Lung (tissue), 12 donors: ENCODE data around the gene SPATA21. TPM values are rescaled to one million over a fixed set of nuclear protein-coding genes. Genes with fewer than 3 reads are reported as not detected.

Source experiments
- ATAC-seq: fragments of 200-7000 bp; cut with Tn5 transposase; one replicate; pipeline ENCODE4 v1.9.1; 2020; ENCODE audit warnings: moderate number of reproducible peaks; ENCODE audit not compliant: insufficient read depth, low FRiP score
- DNase-seq, 3 donors: peaks; one replicate each; pipeline ENCODE4 v3.0.0-alpha.2; 2013 to 2017
- H3K27ac ChIP-seq, 2 donors: one replicate each; pipeline ENCODE4 v1.5.1; 2013; ENCODE audit warnings: mild to moderate bottlenecking in 2 of 2, moderate library complexity in 2 of 2, control low read depth in 1 of 2, inconsistent platforms in 1 of 2, low read depth in 1 of 2, low read length in 1 of 2
- H3K27me3 ChIP-seq, 3 donors: one replicate each; pipeline ENCODE4 v1.5.1; 2013; ENCODE audit warnings: low read length in 2 of 3; ENCODE audit not compliant: control insufficient read depth in 3 of 3, insufficient read depth in 3 of 3
- H3K36me3 ChIP-seq, 4 donors: one replicate each; pipeline ENCODE4 v1.5.1; 2013; ENCODE audit warnings: low read length in 4 of 4, mild to moderate bottlenecking in 1 of 4, moderate library complexity in 1 of 4; ENCODE audit not compliant: control insufficient read depth in 4 of 4, insufficient read depth in 4 of 4
- H3K4me1 ChIP-seq, 5 donors: one replicate each; pipeline ENCODE4 v1.5.1; 2013; ENCODE audit warnings: low read length in 5 of 5, mild to moderate bottlenecking in 2 of 5, moderate library complexity in 1 of 5; ENCODE audit not compliant: control insufficient read depth in 5 of 5, insufficient read depth in 5 of 5
- H3K4me3 ChIP-seq: one replicate; pipeline ENCODE4 v1.5.1; 2013; ENCODE audit warnings: mild to moderate bottlenecking, control low read depth, moderate library complexity
- H3K9ac ChIP-seq, 2 donors: one replicate each; pipeline ENCODE4 v1.5.1; 2013; ENCODE audit warnings: low read length in 2 of 2, control low read depth in 1 of 2; ENCODE audit not compliant: insufficient read depth in 1 of 2
- H3K9me3 ChIP-seq, 4 donors: one replicate each; pipeline ENCODE4 v1.5.1; 2013; ENCODE audit warnings: low read length in 3 of 4, mild to moderate bottlenecking in 1 of 4, moderate library complexity in 1 of 4; ENCODE audit not compliant: control insufficient read depth in 4 of 4, insufficient read depth in 3 of 4
- CTCF ChIP-seq: IDR thresholded peaks from 2 replicates; pipeline ENCODE4 v1.5.1; 2012; ENCODE audit warnings: mild to moderate bottlenecking; ENCODE audit errors: control extremely low read depth, extremely low read depth
- WGBS, 2 donors: extraction: QIAGEN DNeasy Blood & Tissue Kit; methylation state at CpG; one replicate each; pipeline ENCODE4 v1.1.7; 2013; 5-methylcytosine and 5-hydroxymethylcytosine counted together
- polyA plus RNA-seq, 2 donors: library from polyadenylated mRNA; stranded (reverse); fragments of 200-250 nt; gene quantifications; one replicate each; pipeline ENCODE4 v1.2.1, GENCODE V29; 2013
- total RNA-seq, 2 donors: library from RNA; depleted of rRNA in 1 of 2; stranded (reverse); fragments of >200 nt in 1 of 2; gene quantifications; one replicate each; pipeline ENCODE4 v1.2.1, GENCODE V29; 2014 to 2021
- donor health status: control.
- donor health status: control.
- donor health status: Bipolar disorder and iron deficiency.
- donor health status: healthy.
- donor health status: DM: yes; HTN: yes; CAD: no.

SPATA21 gene
- total and polyA plus RNA-seq, 4 donors: 0.14 to 0.15 TPM; not detected in 2

- Histone ChIP-seq H3K27me3 (no peaks in the 10 kb centered on the region), H3K36me3 (peaks cover 2 to 61% (median 54%) of the 10 kb centered on the region in 4 donors), H3K4me1 (no peaks in the 10 kb centered on the region), H3K4me3 (no peak overlapping the region), H3K9ac (no peak overlapping the region), H3K27ac (no peak overlapping the region), H3K9me3 (no peaks in the 10 kb centered on the region)
- WGBS, 2 donors: 81% methylated on average over 6 of the region's 6 CpGs
- no peak for DNase-seq
- ATAC-seq: no peak
- no peak for TF ChIP-seq CTCF
Observed at GRCh38 chr1:16450863-16451481, 13.7 kb upstream of the SPATA21 start.

- DNase-seq: no peak
- H3K4me1 ChIP-seq: no peaks in the 10 kb centered on the region
- H3K9me3 ChIP-seq: no peaks in the 10 kb centered on the region
- no peak overlapping the region for H3K4me3 ChIP-seq
- WGBS, 2 donors: 96% methylated on average over 5 of the region's 5 CpGs
- H3K27ac ChIP-seq: no peak overlapping the region
- no peak for ATAC-seq
- H3K36me3 ChIP-seq: peaks cover 6 to 62% (median 53%) of the 10 kb centered on the region in 4 donors
- H3K9ac ChIP-seq: no peak overlapping the region
- TF ChIP-seq CTCF: no peak
- no peaks in the 10 kb centered on the region for H3K27me3 ChIP-seq
Observed at GRCh38 chr1:16449666-16450065, 12.4 kb upstream of the SPATA21 start.

DNA sequence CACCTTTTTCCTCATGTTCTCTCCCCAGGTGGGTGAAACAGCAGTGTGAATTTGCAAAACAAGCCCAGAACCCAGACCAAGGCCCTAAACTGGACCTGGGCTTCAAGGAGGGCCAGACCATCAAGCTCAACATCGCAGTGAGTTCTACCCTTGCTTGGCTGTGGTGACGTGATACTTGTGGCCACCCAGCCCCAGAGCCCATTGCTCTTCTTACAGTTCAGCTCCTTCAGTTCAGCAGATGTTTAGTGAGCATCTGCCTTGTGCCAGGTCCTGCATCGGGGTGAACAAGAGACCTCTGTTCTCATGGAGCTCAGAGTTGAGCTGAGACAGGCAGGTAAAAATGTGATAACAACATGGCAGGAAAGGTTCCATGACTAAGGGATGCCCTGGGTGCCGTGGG is 11.8 kb upstream of the SPATA21 start:
- Histone ChIP-seq H3K27ac (no peak overlapping the region), H3K9me3 (no peaks in the 10 kb centered on the region), H3K27me3 (no peaks in the 10 kb centered on the region), H3K9ac (no peak overlapping the region), H3K4me1 (peaks cover 0 to 3% (median 0%) of the 10 kb centered on the region in 5 donors), H3K36me3 (peaks cover 6 to 62% (median 57%) of the 10 kb centered on the region in 4 donors), H3K4me3 (no peak overlapping the region)
- TF ChIP-seq CTCF: no peak
- 97 to 98% methylated on average over 4 of the region's 4 CpGs for WGBS, 2 donors
- DNase-seq: no peak
- no peak for ATAC-seq

- Histone ChIP-seq H3K9ac (no peak overlapping the region), H3K9me3 (no peaks in the 10 kb centered on the region), H3K4me3 (no peak overlapping the region), H3K27ac (no peak overlapping the region), H3K27me3 (no peaks in the 10 kb centered on the region), H3K4me1 (peaks cover 0 to 6% (median 0%) of the 10 kb centered on the region in 5 donors), H3K36me3 (peaks cover 6 to 70% (median 55%) of the 10 kb centered on the region in 4 donors)
- TF ChIP-seq CTCF: no peak
- DNase-seq (no peak), ATAC-seq (no peak)
- WGBS, 2 donors: 97 to 98% methylated on average over 9 of the region's 9 CpGs
Observed at GRCh38 chr1:16447641-16448040, 10.4 kb upstream of the SPATA21 start.
